ENCODE data around the gene OR51B5.

DNA sequence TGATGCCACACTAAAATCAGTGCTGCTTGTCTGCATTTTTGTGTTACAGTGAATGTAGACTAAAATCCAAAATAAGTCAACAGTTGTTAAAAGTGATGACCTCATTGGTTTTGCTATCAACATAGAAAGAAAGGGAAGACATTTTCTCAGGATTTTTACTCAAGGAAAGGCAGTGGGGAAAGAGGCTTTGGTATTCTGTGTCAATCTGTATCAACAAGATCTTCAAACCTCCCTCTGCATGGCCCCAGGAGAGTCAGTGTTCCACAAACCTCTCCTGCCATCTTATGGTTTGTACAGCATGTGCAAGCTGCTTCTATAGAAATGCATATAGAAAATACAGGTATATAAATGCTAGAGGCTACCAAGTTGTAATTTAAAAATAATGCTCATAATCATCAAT, 26.5 kb upstream of the OR51B5 start:
- no peak for TF ChIP-seq CTCF (IDR thresholded peaks at IDR 0.05; ENCODE audit: insufficient read depth, low read length, poor library complexity, severe bottlenecking)
- no peak for TF ChIP-seq EZH2phosphoT487 (conservative IDR thresholded peaks at IDR 0.05; ENCODE audit: low read length)

Data from SU-DHL-6 (cell line).